GM19238 (cell line): ENCODE data around the gene ASXL2.

ENCODE experiments used
- DNase-seq: peaks from one replicate; pipeline ENCODE4 v3.0.0; 2011; ENCODE audit warnings: low spot score; ENCODE audit not compliant: insufficient read length

Gene ASXL2

GRCh38 chr2:25808006-25808383 lies 70.3 kb downstream of the ASXL2 start:
- no peak for DNase-seq

- DNase-seq = no peak
These were observed 71.3 kb downstream of the ASXL2 start for GRCh38 chr2:25806941-25807340.

GRCh38 chr2:25805987-25806386 lies 72.3 kb downstream of the ASXL2 start:
- no peak for DNase-seq

- no peak for DNase-seq
These were observed 73.9 kb downstream of the ASXL2 start for GRCh38 chr2:25804338-25804737.

GRCh38 chr2:25799301-25799700 lies 79.0 kb downstream of the ASXL2 start:
- no peak for DNase-seq

- no peak for DNase-seq
These were observed 80.4 kb downstream of the ASXL2 start for GRCh38 chr2:25797620-25798488.

GRCh38 chr2:25794544-25795276 lies 83.6 kb downstream of the ASXL2 start:
- no peak for DNase-seq

- no peak for DNase-seq
These were observed 88.1 kb downstream of the ASXL2 start for GRCh38 chr2:25790074-25790790.

GRCh38 chr2:25788457-25788856 lies 89.8 kb downstream of the ASXL2 start:
- no peak for DNase-seq

GRCh38 chr2:25787020-25787419 lies 91.3 kb downstream of the ASXL2 start:
- DNase-seq = no peak

GRCh38 chr2:25784404-25784803 lies 93.9 kb downstream of the ASXL2 start:
- no peak for DNase-seq

GRCh38 chr2:25777077-25777476 lies 101.2 kb downstream of the ASXL2 start:
- DNase-seq = no peak

- DNase-seq = no peak
These were observed 106.2 kb downstream of the ASXL2 start for GRCh38 chr2:25772078-25772477.

GRCh38 chr2:25763575-25763974 lies 114.7 kb downstream of the ASXL2 start:
- DNase-seq = no peak

- DNase-seq = no peak
These were observed 118.0 kb downstream of the ASXL2 start for GRCh38 chr2:25760297-25760696.

- no peak for DNase-seq
These were observed 119.9 kb downstream of the ASXL2 start for GRCh38 chr2:25758348-25758747.

GRCh38 chr2:25757906-25758305 lies 120.4 kb downstream of the ASXL2 start:
- no peak for DNase-seq

- no peak for DNase-seq
These were observed 121.8 kb downstream of the ASXL2 start for GRCh38 chr2:25756536-25756935.

- DNase-seq = no peak
These were observed 128.6 kb downstream of the ASXL2 start for GRCh38 chr2:25749676-25750075.

- DNase-seq = no peak
These were observed 134.2 kb downstream of the ASXL2 start for GRCh38 chr2:25744055-25744454.

- DNase-seq = no peak
These were observed 135.0 kb downstream of the ASXL2 start for GRCh38 chr2:25743132-25743830.
